Measurements from ENCODE around the gene NDNF.

Gene NDNF

DNA sequence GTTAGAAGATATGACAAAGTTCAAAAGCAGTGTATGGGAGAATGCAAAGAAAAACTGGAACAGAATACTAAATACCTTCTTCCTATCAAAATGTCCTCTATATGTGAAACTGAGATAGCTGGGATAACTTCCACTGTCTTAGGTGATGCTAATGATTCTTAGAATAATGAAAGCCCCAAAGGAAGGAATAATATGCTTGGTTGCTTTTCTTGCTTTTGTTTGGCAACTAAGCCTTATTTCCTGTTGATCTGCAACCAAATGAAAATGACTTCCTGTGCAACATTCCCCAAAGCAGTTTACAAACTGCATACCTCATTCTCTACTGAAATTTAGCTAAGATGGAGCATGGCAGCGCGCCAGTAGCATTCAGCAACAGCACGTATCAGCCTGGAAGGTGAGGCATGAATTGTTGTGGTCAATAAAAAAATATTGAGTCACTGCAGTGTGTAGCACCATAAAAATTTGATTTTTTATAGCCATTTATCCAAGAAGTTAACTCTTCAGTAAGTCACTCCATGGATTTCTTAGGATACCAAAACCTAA lies 18.7 kb downstream of the NDNF start:
- in situ Hi-C loops (cut with HindIII; ENCODE audit: low sequenced_read_pairs) = no loop called here
- no peak for TF ChIP-seq CTCF (IDR thresholded peaks at IDR 0.05; ENCODE audit: low read depth, low read length)
- no peak overlapping the region for H3K4me3 ChIP-seq (ENCODE audit: low read depth, low read length)
- DNase-seq (ENCODE audit: low read depth, low spot score) = peak; percentile 38

DNA sequence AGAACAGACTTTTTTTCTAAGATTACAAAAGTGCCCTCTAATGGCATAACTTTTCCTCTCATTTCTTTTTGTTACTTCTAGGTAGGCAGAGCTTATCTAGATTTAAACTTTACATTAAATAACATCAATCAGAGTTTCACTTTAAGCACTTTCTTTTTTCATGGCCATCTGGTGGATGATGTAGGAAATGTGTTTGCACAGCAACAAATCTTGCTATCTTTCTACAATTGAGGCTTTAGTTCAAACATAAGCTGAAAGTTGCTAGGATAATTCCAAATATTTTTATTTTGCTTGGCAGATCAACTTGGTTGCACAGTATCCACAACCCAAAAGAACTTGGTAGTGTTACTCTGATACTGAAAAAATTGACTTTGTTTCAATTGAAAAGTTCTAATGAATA lies 22.0 kb downstream of the NDNF start:
- TF ChIP-seq CTCF (IDR thresholded peaks at IDR 0.05; ENCODE audit: low read depth, low read length) = peak; percentile 50
- DNase-seq (ENCODE audit: low read depth, low spot score) = peak; percentile 32
- in situ Hi-C loops (cut with HindIII; ENCODE audit: low sequenced_read_pairs) = no loop called here
- H3K4me3 ChIP-seq (ENCODE audit: low read depth, low read length) = no peak overlapping the region

DNA sequence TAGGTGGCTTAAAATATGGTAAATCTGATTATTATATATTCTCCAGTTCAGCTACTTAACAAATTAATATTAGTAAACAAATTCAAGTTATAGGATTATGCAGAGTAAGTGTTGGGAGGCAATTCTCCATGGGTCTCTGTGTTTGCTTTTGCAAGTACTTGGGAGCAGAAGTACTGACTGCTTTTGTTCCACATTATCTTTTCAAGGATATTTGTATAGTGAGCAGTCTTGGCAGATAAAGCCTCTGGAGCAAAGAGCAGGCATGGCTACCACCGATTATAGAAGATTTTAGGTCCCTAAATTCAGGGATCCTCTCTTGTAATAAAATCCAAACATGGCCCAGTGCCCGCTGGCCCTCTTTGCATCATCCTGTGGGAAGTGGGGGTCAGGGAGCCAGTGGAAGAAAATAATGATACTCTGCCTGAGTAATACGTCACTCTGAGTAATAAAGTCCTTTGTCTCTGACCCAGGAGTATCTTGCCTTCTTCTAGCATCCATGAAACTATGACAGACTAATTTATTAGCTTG lies 23.2 kb downstream of the NDNF start:
- in situ Hi-C loops (cut with HindIII; ENCODE audit: low sequenced_read_pairs) = no loop called here
- TF ChIP-seq CTCF (IDR thresholded peaks at IDR 0.05; ENCODE audit: low read depth, low read length) = no peak
- no peak overlapping the region for H3K4me3 ChIP-seq (ENCODE audit: low read depth, low read length)
- no peak for DNase-seq (ENCODE audit: low read depth, low spot score)

DNA sequence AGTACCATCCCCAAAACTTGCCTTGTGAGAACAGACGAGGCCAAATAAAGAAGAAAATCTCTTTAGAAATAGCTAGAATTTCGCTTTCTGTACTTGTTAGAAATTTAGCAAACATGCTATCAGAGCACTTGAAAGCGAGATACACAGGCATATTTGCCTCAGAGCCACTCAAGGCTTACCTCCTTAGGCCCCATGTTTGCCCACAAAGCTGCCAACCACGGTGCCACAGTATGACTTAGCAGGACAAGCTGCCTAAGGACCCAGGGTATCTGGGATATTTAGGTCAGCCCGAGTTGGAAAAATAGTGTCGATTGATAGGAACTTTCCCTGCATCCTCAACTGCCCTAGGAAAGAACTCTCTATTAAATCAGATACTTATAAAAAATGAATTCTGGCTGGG lies 24.2 kb downstream of the NDNF start:
- in situ Hi-C loops (cut with HindIII; ENCODE audit: low sequenced_read_pairs) = no loop called here
- DNase-seq (ENCODE audit: low read depth, low spot score) = no peak
- no peak overlapping the region for H3K4me3 ChIP-seq (ENCODE audit: low read depth, low read length)
- TF ChIP-seq CTCF (IDR thresholded peaks at IDR 0.05; ENCODE audit: low read depth, low read length) = no peak

DNA sequence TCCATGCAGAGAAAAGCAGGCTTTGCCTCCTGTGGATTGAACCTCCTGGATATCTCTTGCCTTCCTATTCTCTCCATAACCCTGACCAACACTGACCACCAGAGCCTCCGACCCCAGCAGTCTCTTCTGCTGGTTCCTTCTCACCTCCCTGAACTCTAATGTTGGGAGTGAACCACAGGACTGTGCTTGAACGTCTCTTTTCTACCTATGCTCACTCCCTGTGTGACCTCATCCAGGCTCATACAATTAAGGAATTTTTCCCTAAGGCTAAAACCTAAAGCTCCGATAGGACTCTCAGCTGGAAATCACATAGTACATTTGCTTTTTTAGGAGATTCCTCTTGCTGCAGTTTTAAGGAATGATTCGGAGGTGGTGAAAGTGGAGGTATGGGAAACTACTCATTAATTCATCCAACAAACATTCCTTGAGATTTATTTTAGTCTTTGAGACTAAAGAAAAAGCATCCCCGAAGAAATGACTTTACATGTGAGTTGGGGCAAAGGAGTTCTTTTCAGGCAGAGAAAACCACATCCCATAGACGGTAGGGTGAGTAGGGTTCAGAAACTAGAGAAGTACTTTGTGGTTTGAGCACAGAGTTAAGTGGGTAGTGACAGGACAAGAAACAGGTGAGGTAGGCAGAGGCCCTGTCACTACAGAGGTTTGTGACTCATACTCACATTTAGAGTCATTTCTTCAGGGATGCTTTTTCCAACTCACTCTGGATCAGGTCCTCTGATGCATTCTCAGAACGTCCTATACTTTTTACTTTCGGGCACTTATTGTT lies 30.8 kb downstream of the NDNF start:
- H3K4me3 ChIP-seq (ENCODE audit: low read depth, low read length) = no peak overlapping the region
- no peak for DNase-seq (ENCODE audit: low read depth, low spot score)
- TF ChIP-seq CTCF (IDR thresholded peaks at IDR 0.05; ENCODE audit: low read depth, low read length) = no peak
- in situ Hi-C loops (cut with HindIII; ENCODE audit: low sequenced_read_pairs) = no loop called here

DNA sequence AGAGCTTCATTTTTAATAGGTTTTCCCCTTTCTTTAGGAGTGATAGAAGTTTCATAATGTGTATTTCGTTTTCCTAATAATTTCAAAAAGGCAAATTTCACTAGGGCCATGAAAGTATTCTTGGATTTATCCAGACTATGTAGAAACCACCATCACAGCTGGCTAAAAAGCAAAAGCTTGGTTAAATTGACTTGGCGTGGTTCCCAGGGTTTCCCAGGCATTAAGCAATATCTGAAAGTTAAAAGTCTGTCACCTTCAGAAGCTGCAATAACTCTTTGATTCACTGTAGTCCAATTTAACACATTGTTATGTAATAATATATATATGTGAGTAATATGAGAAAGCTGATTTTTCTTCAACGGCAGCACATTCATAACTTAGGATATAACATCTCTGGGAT lies 38.3 kb downstream of the NDNF start:
- no peak overlapping the region for H3K4me3 ChIP-seq (ENCODE audit: low read depth, low read length)
- DNase-seq (ENCODE audit: low read depth, low spot score) = peak; percentile 62
- in situ Hi-C loops (cut with HindIII; ENCODE audit: low sequenced_read_pairs) = no loop called here
- no peak for TF ChIP-seq CTCF (IDR thresholded peaks at IDR 0.05; ENCODE audit: low read depth, low read length)

Data from astrocyte of the spinal cord (primary cell).